Nasal cavity respiratory epithelium epithelial cell of viscerocranial mucosa (primary cell): ENCODE results near the gene HTR2B. TPM values are rescaled to one million over a fixed set of nuclear protein-coding genes. Genes with fewer than 3 reads are reported as not detected.

Experiments used
- total RNA-seq: library from RNA; depleted of rRNA; stranded (reverse); fragments of >200 nt; gene quantifications from 2 replicates; pipeline ENCODE4 v1.2.3, GENCODE V29; 2014

The HTR2B gene
- total RNA-seq = not detected in 2 replicates

DNA sequence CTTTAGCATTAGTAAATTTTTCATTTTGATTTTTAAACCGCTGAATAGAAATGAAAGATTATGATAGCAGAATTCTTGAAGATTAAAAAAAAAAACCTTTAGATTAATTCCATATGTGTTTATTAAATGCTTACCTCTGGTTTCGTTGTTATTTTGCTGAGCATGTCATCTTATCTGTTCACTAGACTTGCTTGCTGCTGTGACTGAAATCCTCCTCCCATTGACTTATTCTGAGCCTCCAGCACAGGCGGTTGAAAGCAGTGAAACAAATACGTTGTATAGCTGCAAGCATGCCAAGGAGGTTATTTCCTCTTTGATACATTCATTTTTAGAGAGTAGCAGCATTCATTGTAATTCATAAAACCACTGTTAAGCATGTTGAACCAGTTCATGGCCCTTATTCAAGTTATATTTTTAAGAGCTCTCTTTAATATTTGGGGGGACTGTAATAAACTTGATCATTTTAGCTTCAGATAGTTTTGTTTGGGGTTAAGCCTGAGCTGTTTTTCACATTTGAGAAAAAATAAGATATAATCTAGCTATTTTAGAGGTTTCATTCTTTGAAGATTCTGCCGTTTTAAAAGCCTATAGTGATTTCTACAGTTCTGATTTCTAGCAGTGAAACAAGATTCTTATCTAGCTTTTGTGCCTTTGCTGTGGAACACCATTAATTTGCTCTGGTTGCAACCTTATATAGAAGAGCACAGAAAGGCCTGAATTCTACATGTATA lies at the start of gene HTR2B:
Gene HTR2B, minus strand, starts transcription at position 205 of the 731 bp plus-strand sequence. CDS start 1,278 bp downstream, outside the sequence.

Other genes starting within 250 kb of the HTR2B start
- not detected in 2 replicates for gene GPR55, start 199.8 kb downstream of the HTR2B start, total RNA-seq
- not detected in 2 replicates for gene SPATA3, start 128.9 kb downstream of the HTR2B start, total RNA-seq
- gene C2orf72, start 87.5 kb downstream of the HTR2B start, total RNA-seq = 0.14 TPM in 1 of 2 replicates, not detected in the other
- 76.9 and 109 TPM in 2 replicates for gene PSMD1, start 68.2 kb downstream of the HTR2B start, total RNA-seq
- gene ARMC9, start 73.6 kb upstream of the HTR2B start, total RNA-seq = 4.4 and 14.6 TPM in 2 replicates